Caco-2 (cell line): ENCODE data around the gene SLC10A2. TPM values are rescaled to one million over a fixed set of nuclear protein-coding genes. Genes with fewer than 3 reads are reported as not detected.
"Not testable (repeated sequence)": the region's sequence is repeated elsewhere in the genome, so short reads cannot be mapped to it uniquely, and the experiment has no call there.

Experiments
- Bru-seq: library from RNA; stranded (reverse); fragments of 400-500 nt; gene quantifications from one replicate; lab custom pipeline; 2021; lab: Mats Ljungman, UMichigan
- BruChase-seq, 2 experiments: library from RNA; stranded (reverse); fragments of 400-500 nt; gene quantifications; one replicate each; lab custom pipeline; 2021; lab: Mats Ljungman, UMichigan
- BruUV-seq: library from RNA; stranded (reverse); fragments of 400-500 nt; replicated peaks from 2 replicates; lab custom pipeline; 2021; lab: Mats Ljungman, UMichigan
- CTCF ChIA-PET: fragments of 300-600 bp; sonication (Branson Sonifier 250); formaldehyde crosslinking; loops from one replicate; lab custom pipeline; 2022; ENCODE audit warnings: antibody characterized with exemption; lab: Charles Lee
- POLR2A ChIA-PET: fragments of 300-600 bp; sonication (Branson Sonifier 250); formaldehyde crosslinking; loops from one replicate; lab custom pipeline; 2022; ENCODE audit warnings: antibody characterized with exemption; lab: Charles Lee
- DNase-seq, 2 experiments: peaks; one replicate each; pipeline versions ENCODE4 v3.0.0 to v3.0.0-alpha.2; 2020 to 2022
- H3K27me3 ChIP-seq: replicated peaks from 2 replicates; pipeline ENCODE4 v1.6.0; 2011; ENCODE audit warnings: low read length; ENCODE audit not compliant: control insufficient read depth, insufficient read depth
- H3K36me3 ChIP-seq: 2 replicates; pipeline ENCODE4 v1.5.1; 2011; ENCODE audit warnings: low read length; ENCODE audit not compliant: control insufficient read depth, insufficient read depth
- H3K4me1 ChIP-seq: fragments of 250-450 bp; sonication (Bioruptor Pico); 2 replicates; pipeline ENCODE4 v1.5.1; 2020; ENCODE audit warnings: mild to moderate bottlenecking
- H3K4me3 ChIP-seq: 2 replicates; pipeline ENCODE4 v1.5.1; 2011; ENCODE audit warnings: low read depth, mild to moderate bottlenecking, control low read depth, low read length
- H3K9me3 ChIP-seq: fragments of 250-450 bp; sonication (Bioruptor Pico); 2 replicates; pipeline ENCODE4 v1.5.1; 2020; ENCODE audit warnings: mild to moderate bottlenecking, moderate library complexity
- H3K27ac Mint-ChIP-seq: one replicate; pipeline ENCODE4 v1.8.0; 2022; ENCODE audit warnings: mixed read lengths; ENCODE audit not compliant: unreplicated experiment
- H3K27me3 Mint-ChIP-seq: one replicate; pipeline ENCODE4 v1.8.0; 2022; ENCODE audit warnings: mixed read lengths; ENCODE audit not compliant: insufficient read depth, unreplicated experiment
- H3K36me3 Mint-ChIP-seq: one replicate; pipeline ENCODE4 v1.8.0; 2022; ENCODE audit warnings: mild to moderate bottlenecking, mixed read lengths; ENCODE audit not compliant: insufficient read depth, unreplicated experiment
- H3K4me1 Mint-ChIP-seq: one replicate; pipeline ENCODE4 v1.8.0; 2022; ENCODE audit warnings: low read depth, mixed read lengths; ENCODE audit not compliant: unreplicated experiment
- H3K4me3 Mint-ChIP-seq: one replicate; pipeline ENCODE4 v1.8.0; 2022; ENCODE audit warnings: mild to moderate bottlenecking, moderate library complexity, mixed read lengths; ENCODE audit not compliant: unreplicated experiment
- H3K9me3 Mint-ChIP-seq: one replicate; pipeline ENCODE4 v1.8.0; 2022; ENCODE audit warnings: mixed read lengths; ENCODE audit not compliant: unreplicated experiment
- intact Hi-C: fragments of 100-400 bp; cut with micrococcal nuclease; formaldehyde crosslinking; loops from one replicate; pipeline ENCODE4 v1.10.0; 2022; ENCODE audit not compliant: unreplicated experiment
- long read RNA-seq: library from polyadenylated mRNA; stranded (forward); transcript quantifications from one replicate; pipeline ENCODE4 v2.0.0, GENCODE V29; 2022
- total RNA-seq: library from RNA; stranded (reverse); gene quantifications from 2 replicates; pipeline ENCODE4 v1.2.3, GENCODE V29; 2022
- TF ChIP-seq, protein P1 (sequence below), 2 experiments: fragments of 200-600 bp in 1 of 2; IDR thresholded peaks; 1 replicate in 1 of 2; 2 replicates in 1 of 2; pipeline versions ENCODE4 v1.5.1 to v1.8.0; 2011 to 2022; ENCODE audit warnings: antibody characterized with exemption in 1 of 2, control low read depth in 1 of 2, inconsistent platforms in 1 of 2, low read depth in 1 of 2, low read length in 1 of 2, mild to moderate bottlenecking in 1 of 2, moderate library complexity in 1 of 2; ENCODE audit not compliant: insufficient read depth in 1 of 2, severe bottlenecking in 1 of 2, unreplicated experiment in 1 of 2

Gene SLC10A2, protein sequence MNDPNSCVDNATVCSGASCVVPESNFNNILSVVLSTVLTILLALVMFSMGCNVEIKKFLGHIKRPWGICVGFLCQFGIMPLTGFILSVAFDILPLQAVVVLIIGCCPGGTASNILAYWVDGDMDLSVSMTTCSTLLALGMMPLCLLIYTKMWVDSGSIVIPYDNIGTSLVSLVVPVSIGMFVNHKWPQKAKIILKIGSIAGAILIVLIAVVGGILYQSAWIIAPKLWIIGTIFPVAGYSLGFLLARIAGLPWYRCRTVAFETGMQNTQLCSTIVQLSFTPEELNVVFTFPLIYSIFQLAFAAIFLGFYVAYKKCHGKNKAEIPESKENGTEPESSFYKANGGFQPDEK
- total RNA-seq, result not detected in 2 replicates
- Bru-seq, nascent RNA, result percentile 12 among the genes with signal in this experiment
- BruChase-seq, experiment 1, labeled RNA remaining after a 2-hour chase, result not detected
- percentile 7 among the genes with signal in this experiment for BruChase-seq, experiment 2, labeled RNA remaining after a 6-hour chase
- long read RNA-seq, result 0 reads

- ChIA-PET POLR2A (no interaction called here), CTCF (no interaction called here)
- H3K9me3 ChIP-seq, result no peaks in the 10 kb centered on the region
- intact Hi-C loops, result no loop called here
- Mint-ChIP-seq H3K36me3 (no peaks in the 10 kb centered on the region), H3K9me3 (no peaks in the 10 kb centered on the region), H3K4me3 (no peak within 1 kb of the TSS), H3K4me1 (no peaks in the 10 kb centered on the region), H3K27ac (no peak within 1 kb of the TSS), H3K27me3 (peaks cover 3% of the 10 kb centered on the region)
- no peaks in the 10 kb centered on the region for H3K4me1 ChIP-seq
- H3K4me3 ChIP-seq, result no peak within 1 kb of the TSS
- BruUV-seq, result no TSS peak
- H3K36me3 ChIP-seq, result no peaks in the 10 kb centered on the region
- DNase-seq, result no peak
- no peaks in the 10 kb centered on the region for H3K27me3 ChIP-seq
- TF ChIP-seq, protein P1, sequence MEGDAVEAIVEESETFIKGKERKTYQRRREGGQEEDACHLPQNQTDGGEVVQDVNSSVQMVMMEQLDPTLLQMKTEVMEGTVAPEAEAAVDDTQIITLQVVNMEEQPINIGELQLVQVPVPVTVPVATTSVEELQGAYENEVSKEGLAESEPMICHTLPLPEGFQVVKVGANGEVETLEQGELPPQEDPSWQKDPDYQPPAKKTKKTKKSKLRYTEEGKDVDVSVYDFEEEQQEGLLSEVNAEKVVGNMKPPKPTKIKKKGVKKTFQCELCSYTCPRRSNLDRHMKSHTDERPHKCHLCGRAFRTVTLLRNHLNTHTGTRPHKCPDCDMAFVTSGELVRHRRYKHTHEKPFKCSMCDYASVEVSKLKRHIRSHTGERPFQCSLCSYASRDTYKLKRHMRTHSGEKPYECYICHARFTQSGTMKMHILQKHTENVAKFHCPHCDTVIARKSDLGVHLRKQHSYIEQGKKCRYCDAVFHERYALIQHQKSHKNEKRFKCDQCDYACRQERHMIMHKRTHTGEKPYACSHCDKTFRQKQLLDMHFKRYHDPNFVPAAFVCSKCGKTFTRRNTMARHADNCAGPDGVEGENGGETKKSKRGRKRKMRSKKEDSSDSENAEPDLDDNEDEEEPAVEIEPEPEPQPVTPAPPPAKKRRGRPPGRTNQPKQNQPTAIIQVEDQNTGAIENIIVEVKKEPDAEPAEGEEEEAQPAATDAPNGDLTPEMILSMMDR (IDR thresholded peaks at IDR 0.05; ENCODE audit: insufficient read depth in 1 of 2, low read depth in 1 of 2, low read length in 1 of 2, severe bottlenecking in 1 of 2, unreplicated experiment in 1 of 2), result no peak
Observed at GRCh38 chr13:103066079-103066780, at the start of gene SLC10A2. TSS of gene SLC10A2 (minus strand) at chr13:103066417. CDS start at chr13:103066249, 168 bp downstream.

DNA sequence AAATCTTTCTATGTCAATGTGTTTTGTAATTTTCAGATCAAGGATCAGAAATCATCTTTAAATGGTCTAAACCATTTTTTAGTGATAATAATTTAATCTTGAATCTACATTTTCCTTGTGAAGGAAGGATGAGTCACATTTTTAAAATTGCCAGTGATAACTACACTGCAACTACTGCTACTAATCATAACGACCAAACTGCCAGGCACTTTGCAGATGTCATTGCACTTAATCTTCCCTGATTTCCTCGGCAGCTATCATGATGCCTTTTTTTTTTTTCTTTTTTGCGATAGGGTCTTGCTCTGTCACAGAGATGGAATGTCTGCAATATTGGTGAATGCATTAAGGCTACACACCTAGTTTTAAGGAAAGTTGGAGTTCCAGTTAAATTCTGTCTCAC is 41.4 kb upstream of the SLC10A2 start:
- H3K36me3 ChIP-seq, result no peaks in the 10 kb centered on the region
- no peak overlapping the region for H3K4me3 ChIP-seq
- no peaks in the 10 kb centered on the region for H3K27me3 ChIP-seq
- Mint-ChIP-seq H3K36me3 (no peaks in the 10 kb centered on the region), H3K27ac (no peak overlapping the region), H3K4me1 (no peaks in the 10 kb centered on the region), H3K27me3 (no peaks in the 10 kb centered on the region), H3K9me3 (no peaks in the 10 kb centered on the region), H3K4me3 (no peak overlapping the region)
- H3K4me1 ChIP-seq, result no peaks in the 10 kb centered on the region
- H3K9me3 ChIP-seq, result no peaks in the 10 kb centered on the region
- POLR2A ChIA-PET, result no interaction called here
- DNase-seq, result no peak
- TF ChIP-seq, protein P1 (IDR thresholded peaks at IDR 0.05; ENCODE audit: insufficient read depth in 1 of 2, low read depth in 1 of 2, low read length in 1 of 2, severe bottlenecking in 1 of 2, unreplicated experiment in 1 of 2), result no peak
- intact Hi-C loops, result no loop called here
- no TSS peak for BruUV-seq
- CTCF ChIA-PET, result no interaction called here

GRCh38 chr13:103104340-103104739 is 38.1 kb upstream of the SLC10A2 start:
- Histone ChIP-seq H3K36me3 (no peaks in the 10 kb centered on the region), H3K4me1 (no peaks in the 10 kb centered on the region), H3K4me3 (no peak overlapping the region), H3K27me3 (no peaks in the 10 kb centered on the region), H3K9me3 (no peaks in the 10 kb centered on the region)
- Mint-ChIP-seq H3K4me3 (no peak overlapping the region), H3K9me3 (no peaks in the 10 kb centered on the region), H3K27me3 (no peaks in the 10 kb centered on the region), H3K4me1 (no peaks in the 10 kb centered on the region), H3K27ac (no peak overlapping the region), H3K36me3 (no peaks in the 10 kb centered on the region)
- intact Hi-C loops, result no loop called here
- no TSS peak for BruUV-seq
- CTCF ChIA-PET, result no interaction called here
- TF ChIP-seq, protein P1 (IDR thresholded peaks at IDR 0.05; ENCODE audit: insufficient read depth in 1 of 2, low read depth in 1 of 2, low read length in 1 of 2, severe bottlenecking in 1 of 2, unreplicated experiment in 1 of 2), result no peak
- DNase-seq, result no peak
- POLR2A ChIA-PET, result no interaction called here

- BruUV-seq, intact Hi-C loops, H3K36me3 Mint-ChIP-seq, H3K4me3 ChIP-seq, H3K27me3 Mint-ChIP-seq, H3K9me3 Mint-ChIP-seq, H3K36me3 ChIP-seq, POLR2A ChIA-PET, H3K4me1 Mint-ChIP-seq, H3K4me1 ChIP-seq, CTCF ChIA-PET, H3K27me3 ChIP-seq, H3K9me3 ChIP-seq, DNase-seq, H3K4me3 Mint-ChIP-seq, H3K27ac Mint-ChIP-seq: not testable (repeated sequence)
Observed at GRCh38 chr13:103103456-103103855, 37.2 kb upstream of the SLC10A2 start.
